ENCODE data around the gene WDR88. TPM values are rescaled to one million over a fixed set of nuclear protein-coding genes. Genes with fewer than 3 reads are reported as not detected.
"Not testable (repeated sequence)": the region's sequence is repeated elsewhere in the genome, so short reads cannot be mapped to it uniquely, and the experiment has no call there.

Gene WDR88
- total and polyA plus RNA-seq, 9 donors = 0.79 TPM; not detected in 8

- WGBS, 3 donors = 90 to 97% (median 94%) methylated on average over 10 of the region's 10 CpGs
- intact Hi-C loops (cut with DNase I) = no loop called here
- no peaks in the 10 kb centered on the region for H3K36me3 ChIP-seq
Observed at GRCh38 chr19:33118643-33119042, 13.3 kb upstream of the WDR88 start.

GRCh38 chr19:33124207-33125098 lies 7.5 kb upstream of the WDR88 start:
- 80 to 84% (median 81%) methylated on average over 10 of the region's 10 CpGs for WGBS, 3 donors
- no peak for DNase-seq
- no peak overlapping the region for H3K4me3 ChIP-seq
- no peaks in the 10 kb centered on the region for H3K9me3 ChIP-seq
- H3K36me3 ChIP-seq = no peaks in the 10 kb centered on the region
- no peak for TF ChIP-seq EP300 (IDR thresholded peaks at IDR 0.05)
- TF ChIP-seq POLR2A (IDR thresholded peaks at IDR 0.05) = no peak
- TF ChIP-seq CTCF (IDR thresholded peaks at IDR 0.05) = no peak
- intact Hi-C loops (cut with DNase I) = loop anchor here in 1 of 4 donors (10.0 kb wide), 1 partner anchor 150 kb away; the partner anchor contains the start of genes CEP89 and FAAP24
- no peak overlapping the region for H3K27ac ChIP-seq
- H3K4me1 ChIP-seq (ENCODE audit: insufficient read depth) = no peaks in the 10 kb centered on the region
- H3K27me3 ChIP-seq = no peaks in the 10 kb centered on the region

More at GRCh38 chr19:33118643-33119042, 13.3 kb upstream of the WDR88 start:
- Histone ChIP-seq H3K27me3 (no peaks in the 10 kb centered on the region), H3K27ac (no peak overlapping the region), H3K4me1 (ENCODE audit: insufficient read depth) (no peaks in the 10 kb centered on the region), H3K4me3 (no peak overlapping the region), H3K9me3 (no peaks in the 10 kb centered on the region)
- DNase-seq = no peak
- TF ChIP-seq CTCF (IDR thresholded peaks at IDR 0.05) (no peak), EP300 (IDR thresholded peaks at IDR 0.05) (no peak)

GRCh38 chr19:33125929-33126388 lies 6.0 kb upstream of the WDR88 start:
- Histone ChIP-seq H3K9me3 (no peaks in the 10 kb centered on the region), H3K27ac (no peak overlapping the region), H3K27me3 (no peaks in the 10 kb centered on the region), H3K36me3 (no peaks in the 10 kb centered on the region), H3K4me3 (no peak overlapping the region), H3K4me1 (ENCODE audit: insufficient read depth) (no peaks in the 10 kb centered on the region)
- DNase-seq = peak; percentile 44 to 62 (median 45)
- intact Hi-C loops (cut with DNase I) = loop anchor here in 1 of 4 donors (10.0 kb wide), 1 partner anchor 151 kb away; the partner anchor contains the start of genes CEP89 and FAAP24
- TF ChIP-seq POLR2A (IDR thresholded peaks at IDR 0.05) (no peak), EP300 (IDR thresholded peaks at IDR 0.05) (no peak), CTCF (IDR thresholded peaks at IDR 0.05) (peak; percentile 52 to 85 (median 55))
- 34 to 41% (median 37%) methylated on average over 12 of the region's 12 CpGs for WGBS, 3 donors

- H3K36me3 ChIP-seq; DNase-seq; H3K4me3 ChIP-seq; H3K27me3 ChIP-seq; H3K27ac ChIP-seq; H3K4me1 ChIP-seq (ENCODE audit: insufficient read depth); H3K9me3 ChIP-seq: not testable (repeated sequence)
- WGBS, 3 donors = 96 to 97% (median 97%) methylated on average over 8 of the region's 8 CpGs
- intact Hi-C loops (cut with DNase I) = loop anchor here in 1 of 4 donors (10.0 kb wide), 1 partner anchor 152 kb away; the partner anchor contains the start of genes CEP89 and FAAP24
Observed at GRCh38 chr19:33126712-33127111, 5.2 kb upstream of the WDR88 start.

Measured in ovary (tissue), 9 donors.